Aorta (tissue), 5 donors: Measurements from ENCODE around the gene SCN2B. TPM values are rescaled to one million over a fixed set of nuclear protein-coding genes. Genes with fewer than 3 reads are reported as not detected.

Experiments used
- ATAC-seq: fragments of 200-7000 bp; cut with Tn5 transposase; one replicate; pipeline ENCODE4 v1.9.1; 2022; ENCODE audit warnings: moderate library complexity; ENCODE audit not compliant: low FRiP score
- DNase-seq, 2 donors: peaks; one replicate each; pipeline ENCODE4 v3.0.0-alpha.2; 2020
- H3K27ac ChIP-seq, 2 donors: one replicate each; pipeline ENCODE4 v1.5.1; 2013; ENCODE audit warnings: low read length in 2 of 2, mild to moderate bottlenecking in 2 of 2, moderate library complexity in 2 of 2, control low read depth in 1 of 2, inconsistent platforms in 1 of 2, low read depth in 1 of 2
- H3K27me3 ChIP-seq, 2 donors: one replicate each; pipeline ENCODE4 v1.6.1; 2013; ENCODE audit warnings: control low read depth in 1 of 2, low read length in 1 of 2, mild to moderate bottlenecking in 1 of 2, moderate library complexity in 1 of 2; ENCODE audit not compliant: insufficient read depth in 2 of 2, control insufficient read depth in 1 of 2
- H3K36me3 ChIP-seq, 2 donors: one replicate each; pipeline ENCODE4 v1.6.1; 2013; ENCODE audit warnings: control low read depth in 1 of 2, low read length in 1 of 2, mild to moderate bottlenecking in 1 of 2; ENCODE audit not compliant: insufficient read depth in 2 of 2, control insufficient read depth in 1 of 2
- H3K4me1 ChIP-seq, 2 donors: one replicate each; pipeline ENCODE4 v1.6.1; 2013; ENCODE audit warnings: low read length in 2 of 2, control low read depth in 1 of 2, mild to moderate bottlenecking in 1 of 2, moderate library complexity in 1 of 2; ENCODE audit not compliant: insufficient read depth in 2 of 2, control insufficient read depth in 1 of 2
- H3K4me3 ChIP-seq, 2 donors: one replicate each; pipeline ENCODE4 v1.5.1; 2013; ENCODE audit warnings: low read length in 2 of 2, control low read depth in 1 of 2, mild to moderate bottlenecking in 1 of 2
- H3K9me3 ChIP-seq: one replicate; pipeline ENCODE4 v1.6.1; 2013; ENCODE audit warnings: mild to moderate bottlenecking, low read length; ENCODE audit not compliant: control insufficient read depth
- WGBS, 2 donors: extraction: QIAGEN DNeasy Blood & Tissue Kit; methylation state at CpG; one replicate each; pipeline ENCODE4 v1.1.7; 2013; 5-methylcytosine and 5-hydroxymethylcytosine counted together
- intact Hi-C, 2 donors: fragments of 100-400 bp; cut with DNase I; formaldehyde crosslinking; loops; one replicate each; pipeline versions ENCODE4 v1.14.2 to v1.15.0; 2022
- polyA plus RNA-seq, 2 donors: library from polyadenylated mRNA; stranded (reverse); fragments of 200-250 nt; gene quantifications; one replicate each; pipeline ENCODE4 v1.2.3, GENCODE V29; 2013
- total RNA-seq, 2 donors: library from RNA; stranded (reverse); fragmentation: NEBNext Ultra II Directional; extraction: Animal tissue kit (Norgen Biotek cat#: 25700); gene quantifications; one replicate each; pipeline ENCODE4 v1.2.1, GENCODE V29; 2021
- donor health status: healthy with polysubstance abuse.
- donor health status: Bipolar disorder and iron deficiency.
- donor health status: DM: no; HTN: no; CAD: no.
- donor health status: DM: no; HTN: no; CAD: no.
- donor health status: DM: yes; HTN: yes; CAD: no.

SCN2B gene
- total and polyA plus RNA-seq, 4 donors = 0.78 TPM; not detected in 3

DNA sequence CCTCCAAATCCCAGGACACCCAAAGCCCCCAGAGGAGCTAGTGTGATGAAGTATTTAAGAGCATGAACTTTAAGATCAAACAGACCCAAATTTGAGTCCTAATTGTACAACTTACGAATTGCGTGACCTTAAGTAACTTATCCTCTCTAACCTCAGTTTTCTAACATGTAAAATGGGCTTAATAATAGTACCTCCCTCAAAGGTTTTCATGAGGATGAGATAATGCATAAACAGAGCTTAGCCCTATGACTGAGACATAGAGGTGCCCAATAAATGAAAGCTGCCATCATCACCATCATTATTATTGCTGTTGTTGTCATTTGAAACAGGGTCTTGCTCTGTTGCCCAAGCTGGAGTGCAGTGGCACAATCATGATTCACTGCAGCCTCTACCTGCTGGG is 9.2 kb downstream of the SCN2B start:
- Histone ChIP-seq H3K4me3 (no peak overlapping the region), H3K27me3 (no peaks in the 10 kb centered on the region), H3K4me1 (no peaks in the 10 kb centered on the region), H3K36me3 (no peaks in the 10 kb centered on the region), H3K9me3 (no peaks in the 10 kb centered on the region), H3K27ac (no peak overlapping the region)
- DNase-seq (no peak), ATAC-seq (no peak)
- intact Hi-C loops = no loop called here
- WGBS, 2 donors = 93 to 95% methylated on average over 2 of the region's 2 CpGs

DNA sequence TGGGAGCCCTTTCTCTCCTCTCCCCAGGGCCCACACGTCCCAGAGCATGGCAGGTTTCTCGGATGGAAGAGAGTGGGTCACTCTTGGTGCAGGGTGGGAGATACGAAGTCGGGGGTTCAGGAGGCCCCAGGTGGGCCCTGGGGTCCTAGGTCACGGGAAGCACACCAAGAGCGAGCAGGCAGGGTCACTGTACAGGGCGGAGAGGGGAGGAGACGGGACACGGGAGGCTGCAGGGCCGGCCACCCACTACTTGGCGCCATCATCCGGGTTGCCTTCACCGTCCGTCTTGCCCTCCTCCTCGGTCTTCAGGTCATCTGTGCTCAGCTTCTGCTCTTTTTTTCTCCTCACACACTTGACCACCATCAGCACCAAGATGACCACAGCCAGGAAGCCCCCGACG is 9.8 kb downstream of the SCN2B start:
- H3K4me3 ChIP-seq = no peak overlapping the region
- H3K9me3 ChIP-seq = no peaks in the 10 kb centered on the region
- H3K4me1 ChIP-seq = no peaks in the 10 kb centered on the region
- DNase-seq = no peak
- no peaks in the 10 kb centered on the region for H3K27me3 ChIP-seq
- 90 to 93% methylated on average over 7 to 17 of the region's 17 CpGs for WGBS, 2 donors
- H3K36me3 ChIP-seq = no peaks in the 10 kb centered on the region
- ATAC-seq = no peak
- intact Hi-C loops = no loop called here
- no peak overlapping the region for H3K27ac ChIP-seq

GRCh38 chr11:118164885-118165284 is 11.6 kb downstream of the SCN2B start:
- ATAC-seq = no peak
- intact Hi-C loops = no loop called here
- H3K36me3 ChIP-seq = no peaks in the 10 kb centered on the region

GRCh38 chr11:118163494-118163893 is 12.9 kb downstream of the SCN2B start:
- ATAC-seq = no peak
- Histone ChIP-seq H3K4me3 (no peak overlapping the region), H3K4me1 (no peaks in the 10 kb centered on the region), H3K36me3 (no peaks in the 10 kb centered on the region), H3K9me3 (no peaks in the 10 kb centered on the region), H3K27ac (no peak overlapping the region), H3K27me3 (no peaks in the 10 kb centered on the region)
- intact Hi-C loops = no loop called here
- peak in 1 of 2 donors; percentile 6 for DNase-seq
- WGBS, 2 donors = 61 to 74% methylated on average over 5 of the region's 5 CpGs

More at GRCh38 chr11:118164885-118165284, 11.6 kb downstream of the SCN2B start:
- Histone ChIP-seq H3K9me3 (no peaks in the 10 kb centered on the region), H3K27me3 (no peaks in the 10 kb centered on the region), H3K4me1 (no peaks in the 10 kb centered on the region), H3K4me3 (no peak overlapping the region), H3K27ac (no peak overlapping the region)
- peak in 1 of 2 donors; percentile 19 for DNase-seq
- 64 to 78% methylated on average over 2 of the region's 2 CpGs for WGBS, 2 donors

- H3K4me1 ChIP-seq = no peaks in the 10 kb centered on the region
- no peak overlapping the region for H3K4me3 ChIP-seq
- ATAC-seq = no peak
- DNase-seq = no peak
- intact Hi-C loops = no loop called here
- no peak overlapping the region for H3K27ac ChIP-seq
- WGBS, 2 donors = 82 to 83% methylated on average over 3 of the region's 3 CpGs
- no peaks in the 10 kb centered on the region for H3K9me3 ChIP-seq
- no peaks in the 10 kb centered on the region for H3K27me3 ChIP-seq
- no peaks in the 10 kb centered on the region for H3K36me3 ChIP-seq
Observed at GRCh38 chr11:118162846-118163245, 13.6 kb downstream of the SCN2B start.

DNA sequence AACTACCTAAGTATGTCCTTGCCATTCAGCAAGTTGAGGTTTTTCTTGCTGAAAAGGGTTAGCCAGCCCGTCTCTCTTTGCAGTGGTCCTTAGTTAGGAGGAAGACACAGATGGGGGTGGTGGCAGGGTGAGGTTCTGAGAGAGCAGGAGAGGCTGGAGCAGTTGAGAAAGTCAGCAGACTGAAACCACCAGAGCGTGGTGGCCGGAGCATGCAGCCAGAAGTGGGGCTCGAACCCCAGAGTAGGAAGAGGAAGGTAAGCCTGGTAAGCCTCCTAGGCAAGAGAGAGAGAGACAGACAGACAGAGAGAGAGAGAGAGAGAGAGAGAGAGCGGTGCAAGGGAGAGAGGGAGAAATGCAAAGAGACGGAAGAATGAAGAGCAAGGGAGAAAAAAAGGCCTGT is 14.7 kb downstream of the SCN2B start:
- H3K4me3 ChIP-seq = no peak overlapping the region
- no peaks in the 10 kb centered on the region for H3K9me3 ChIP-seq
- H3K36me3 ChIP-seq = no peaks in the 10 kb centered on the region
- WGBS, 2 donors = 66 to 70% methylated on average over 6 of the region's 6 CpGs
- H3K4me1 ChIP-seq = no peaks in the 10 kb centered on the region
- no peak overlapping the region for H3K27ac ChIP-seq
- H3K27me3 ChIP-seq = no peaks in the 10 kb centered on the region
- DNase-seq = no peak
- ATAC-seq = no peak
- intact Hi-C loops = no loop called here

DNA sequence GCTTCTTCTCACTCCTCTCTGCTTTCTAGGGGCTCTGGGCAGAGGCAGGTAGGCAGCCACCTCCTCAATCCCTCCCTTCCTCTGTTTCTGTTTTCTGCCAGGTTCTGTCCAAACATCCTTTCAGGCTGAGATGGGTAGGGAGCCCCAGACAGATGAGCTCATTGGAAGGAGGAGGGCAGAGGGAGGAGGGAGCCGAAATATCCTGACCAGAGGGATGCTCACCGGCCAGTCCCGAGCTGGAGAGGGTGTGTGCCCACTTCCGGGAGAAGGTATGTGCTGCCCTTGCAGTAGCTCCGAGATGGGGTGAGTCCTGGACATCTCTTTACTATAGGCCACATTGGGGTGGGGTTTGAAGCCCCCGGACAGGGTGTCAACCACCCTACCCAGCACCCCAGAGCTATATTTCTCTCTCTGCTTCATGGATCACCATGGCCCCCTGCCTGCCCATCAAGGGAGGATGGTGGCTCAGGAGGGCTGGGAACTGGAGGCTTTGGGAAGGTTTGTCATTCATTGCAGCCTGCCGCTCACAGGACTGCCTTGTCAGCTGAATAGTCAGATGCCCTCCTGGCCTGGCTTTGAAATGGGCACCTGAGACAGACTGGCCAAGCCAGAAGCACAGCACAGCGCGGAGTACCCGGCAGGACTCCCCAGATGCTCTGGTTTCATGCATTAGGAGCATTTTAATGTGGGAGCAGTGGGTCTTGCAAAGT is 19.1 kb downstream of the SCN2B start:
- Histone ChIP-seq H3K36me3 (no peaks in the 10 kb centered on the region), H3K27me3 (no peaks in the 10 kb centered on the region), H3K4me3 (no peak overlapping the region), H3K9me3 (no peaks in the 10 kb centered on the region), H3K27ac (no peak overlapping the region), H3K4me1 (no peaks in the 10 kb centered on the region)
- ATAC-seq (no peak), DNase-seq (peak in 1 of 2 donors; percentile 55)
- intact Hi-C loops = no loop called here
- WGBS, 2 donors = 32 to 36% methylated on average over 10 of the region's 10 CpGs

DNA sequence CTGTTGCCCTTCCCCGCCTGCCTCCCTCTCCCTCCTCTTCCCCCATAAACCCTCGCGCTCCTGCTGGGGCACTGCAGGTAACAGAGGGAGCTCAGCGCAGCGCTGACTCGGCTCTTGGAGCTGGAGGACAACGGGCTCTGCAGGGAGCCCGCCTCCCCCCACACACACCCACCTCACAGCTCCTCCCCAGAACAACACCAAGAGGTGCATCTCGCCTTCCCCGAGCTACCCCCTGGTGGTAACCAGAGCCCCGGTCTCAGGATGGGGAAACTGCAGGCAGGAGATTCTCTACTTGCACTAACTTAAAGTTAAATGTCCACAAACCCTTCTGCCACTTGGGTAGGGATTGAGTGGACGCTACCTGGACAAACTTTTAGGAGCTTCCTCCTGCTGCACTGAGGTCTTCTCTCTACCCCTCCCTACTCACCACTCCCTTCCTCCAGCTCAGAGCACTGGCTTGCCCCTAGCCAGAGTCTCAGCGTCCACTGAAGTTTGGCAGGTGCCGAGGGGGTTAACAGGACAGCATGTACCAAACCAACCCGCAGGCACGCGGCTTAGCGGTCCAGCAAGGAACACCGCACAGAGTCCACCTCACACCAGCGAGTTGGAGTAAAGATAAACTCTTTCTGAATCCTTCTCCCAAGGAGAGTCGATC is 19.8 kb downstream of the SCN2B start:
- Histone ChIP-seq H3K9me3 (no peaks in the 10 kb centered on the region), H3K4me3 (no peak overlapping the region), H3K4me1 (no peaks in the 10 kb centered on the region), H3K36me3 (no peaks in the 10 kb centered on the region), H3K27me3 (no peaks in the 10 kb centered on the region), H3K27ac (no peak overlapping the region)
- intact Hi-C loops = no loop called here
- 3 to 4% methylated on average over 21 of the region's 21 CpGs for WGBS, 2 donors
- DNase-seq (peak in 1 of 2 donors; percentile 55), ATAC-seq (no peak)
